H1 (cell line): ENCODE data around the gene RNF186. TPM values are rescaled to one million over a fixed set of nuclear protein-coding genes. Genes with fewer than 3 reads are reported as not detected.

Experiments used
- CTCF ChIA-PET: fragments of 300-600 bp; sonication (Branson Sonifier 250); formaldehyde crosslinking; loops from one replicate; lab custom pipeline; 2021; ENCODE audit not compliant: partially characterized antibody; lab: Charles Lee
- POLR2A ChIA-PET: fragments of 300-600 bp; sonication (Branson Sonifier 250); formaldehyde crosslinking; loops from one replicate; lab custom pipeline; 2021; ENCODE audit warnings: inconsistent platforms; ENCODE audit not compliant: partially characterized antibody; lab: Charles Lee
- DNase-seq, 2 experiments: peaks; one replicate each; pipeline versions ENCODE4 v3.0.0 to v3.0.0-alpha.2; 2010 to 2022; ENCODE audit warnings: low spot score in 2 of 2, low read depth in 1 of 2, mixed read lengths in 1 of 2
- FAIRE-seq: peaks from 2 replicates; lab custom pipeline; 2011; peaks lifted over from hg19 to GRCh38; lab: Jason Lieb, UNC
- H2AFZ ChIP-seq: 2 replicates; pipeline ENCODE4 v1.8.1; 2012; ENCODE audit warnings: low read length, inconsistent platforms
- H2AK5ac ChIP-seq: 2 replicates; pipeline ENCODE4 v1.6.1; 2013; ENCODE audit warnings: low read depth, low read length
- H2BK120ac ChIP-seq: replicated peaks from 2 replicates; pipeline ENCODE3; 2013; ENCODE audit warnings: low read depth, low read length, inconsistent platforms
- H2BK12ac ChIP-seq: 2 replicates; pipeline ENCODE4 v1.6.1; 2013; ENCODE audit warnings: low read depth, low read length
- H2BK15ac ChIP-seq: 2 replicates; pipeline ENCODE4 v1.6.1; 2013; ENCODE audit warnings: low read length
- H2BK20ac ChIP-seq: 2 replicates; pipeline ENCODE4 v1.6.1; 2013; ENCODE audit warnings: low read length
- H2BK5ac ChIP-seq: 2 replicates; pipeline ENCODE4 v1.6.1; 2013; ENCODE audit warnings: low read depth, low read length
- H3K14ac ChIP-seq: 2 replicates; pipeline ENCODE4 v1.6.1; 2013; ENCODE audit warnings: inconsistent platforms; ENCODE audit not compliant: insufficient read length
- H3K18ac ChIP-seq: 2 replicates; pipeline ENCODE4 v1.6.1; 2013; ENCODE audit warnings: low read length; ENCODE audit errors: extremely low read depth
- H3K23ac ChIP-seq: 2 replicates; pipeline ENCODE4 v1.6.1; 2013; ENCODE audit warnings: inconsistent platforms; ENCODE audit not compliant: insufficient read length
- H3K23me2 ChIP-seq: 2 replicates; pipeline ENCODE4 v1.6.1; 2013; ENCODE audit warnings: low read depth, low read length
- H3K27ac ChIP-seq: 2 replicates; pipeline ENCODE4 v1.6.1; 2011; ENCODE audit warnings: low read depth, low read length, inconsistent platforms
- H3K27me3 ChIP-seq, 4 experiments: replicated peaks in 1 of 4; 1 replicate in 1 of 4; 2 replicates in 3 of 4; pipeline versions ENCODE4 v1.6.1 to v1.8.1; 2011 to 2013; ENCODE audit warnings: low read length in 3 of 4, mild to moderate bottlenecking in 3 of 4, inconsistent platforms in 2 of 4, mixed read lengths in 2 of 4, moderate library complexity in 1 of 4; ENCODE audit not compliant: control insufficient read depth in 3 of 4, insufficient read depth in 3 of 4; ENCODE audit errors: extremely low read depth in 1 of 4
- H3K36me3 ChIP-seq, 4 experiments: 2 replicates each; pipeline versions ENCODE4 v1.6.1 to v1.8.1; 2011 to 2013; ENCODE audit warnings: mild to moderate bottlenecking in 4 of 4, low read length in 3 of 4, moderate library complexity in 2 of 4, control low read depth in 1 of 4, inconsistent platforms in 1 of 4; ENCODE audit not compliant: insufficient read depth in 4 of 4, control insufficient read depth in 2 of 4
- H3K4ac ChIP-seq: replicated peaks from 2 replicates; pipeline ENCODE3; 2013; ENCODE audit warnings: low read length, low read depth, mixed read lengths, inconsistent platforms; ENCODE audit not compliant: insufficient read length
- H3K4me1 ChIP-seq, 4 experiments: replicated peaks in 1 of 4; 1 replicate in 1 of 4; 2 replicates in 3 of 4; pipeline versions ENCODE4 v1.6.1 to v1.8.1; 2011 to 2013; ENCODE audit warnings: low read length in 3 of 4, inconsistent platforms in 2 of 4, mixed read lengths in 1 of 4; ENCODE audit not compliant: insufficient read depth in 4 of 4, control insufficient read depth in 3 of 4
- H3K4me2 ChIP-seq, 2 experiments: 2 replicates each; pipeline versions ENCODE4 v1.6.1 to v1.8.1; 2011 to 2013; ENCODE audit warnings: low read depth in 2 of 2, low read length in 2 of 2, control low read depth in 1 of 2, inconsistent platforms in 1 of 2, mild to moderate bottlenecking in 1 of 2; ENCODE audit not compliant: insufficient read depth in 1 of 2
- H3K4me3 ChIP-seq, 4 experiments: fragments of 200-600, 300-600 bp in 1 of 4; sonication (generic), shearing (Covaris generic), sonication (Bioruptor Twin) in 1 of 4; 2 replicates each; pipeline versions ENCODE4 v1.5.1 to v1.8.1; 2011 to 2016; ENCODE audit warnings: low read length in 4 of 4, low read depth in 3 of 4, control low read depth in 2 of 4, inconsistent platforms in 2 of 4, mild to moderate bottlenecking in 2 of 4, mixed read lengths in 1 of 4, moderate library complexity in 1 of 4; ENCODE audit not compliant: insufficient read depth in 2 of 4; ENCODE audit errors: extremely low read depth in 1 of 4
- H3K56ac ChIP-seq: replicated peaks from 2 replicates; pipeline ENCODE3; 2013; ENCODE audit warnings: low read depth, mild to moderate bottlenecking, mixed read lengths, low read length, inconsistent platforms; ENCODE audit not compliant: insufficient read length
- H3K79me1 ChIP-seq: 2 replicates; pipeline ENCODE4 v1.6.1; 2013; ENCODE audit warnings: low read depth, low read length, control low read depth
- H3K79me2 ChIP-seq, 2 experiments: 2 replicates each; pipeline versions ENCODE4 v1.6.1 to v1.8.1; 2012 to 2013; ENCODE audit warnings: low read length in 2 of 2, mild to moderate bottlenecking in 2 of 2, inconsistent platforms in 1 of 2; ENCODE audit not compliant: insufficient read depth in 2 of 2, control insufficient read depth in 1 of 2
- H3K9ac ChIP-seq, 4 experiments: replicated peaks in 1 of 4; 1 replicate in 1 of 4; 2 replicates in 3 of 4; pipeline versions ENCODE4 v1.6.1 to v1.8.1; 2011 to 2013; ENCODE audit warnings: low read depth in 3 of 4, low read length in 3 of 4, control low read depth in 2 of 4, mild to moderate bottlenecking in 2 of 4, moderate library complexity in 2 of 4, inconsistent platforms in 1 of 4; ENCODE audit errors: extremely low read depth in 1 of 4
- H3K9me3 ChIP-seq, 2 experiments: 2 replicates each; pipeline versions ENCODE4 v1.6.1 to v1.8.1; 2012 to 2013; ENCODE audit warnings: mild to moderate bottlenecking in 2 of 2, moderate library complexity in 2 of 2, control low read depth in 1 of 2, inconsistent platforms in 1 of 2, low read depth in 1 of 2, low read length in 1 of 2, mixed read lengths in 1 of 2; ENCODE audit not compliant: insufficient read depth in 2 of 2
- H4K20me1 ChIP-seq, 2 experiments: replicated peaks in 1 of 2; 2 replicates each; pipeline versions ENCODE3 to v1.8.1; 2011 to 2013; ENCODE audit warnings: inconsistent platforms in 2 of 2, low read length in 2 of 2, mild to moderate bottlenecking in 1 of 2; ENCODE audit not compliant: insufficient read depth in 2 of 2, control insufficient read depth in 1 of 2
- H4K5ac ChIP-seq: 2 replicates; pipeline ENCODE4 v1.6.1; 2013; ENCODE audit warnings: low read length, low read depth, mixed read lengths, inconsistent platforms; ENCODE audit not compliant: insufficient read length
- H4K8ac ChIP-seq: 2 replicates; pipeline ENCODE4 v1.8.0; 2013; ENCODE audit warnings: mild to moderate bottlenecking, moderate library complexity, low read length, inconsistent platforms; ENCODE audit not compliant: insufficient read depth; ENCODE audit errors: extremely low read depth
- H4K91ac ChIP-seq: replicated peaks from 2 replicates; pipeline ENCODE3; 2013; ENCODE audit warnings: low read length, mixed read lengths, inconsistent platforms; ENCODE audit not compliant: insufficient read length
- CBX5 ChIP-seq: fragments of 300-800, 300-1000 bp; sonication (generic); IDR thresholded peaks from 2 replicates; pipeline ENCODE4 v1.7.1; 2016; ENCODE audit warnings: antibody characterized with exemption, low read length, low read depth
- EZH2 ChIP-seq: fragments of 200-600 bp; sonication (generic); IDR thresholded peaks from 2 replicates; pipeline ENCODE4 v1.7.1; 2012; ENCODE audit warnings: low read depth, mild to moderate bottlenecking, moderate library complexity, low read length, inconsistent platforms; ENCODE audit not compliant: severe bottlenecking
- HDAC2 ChIP-seq, 2 experiments: fragments of 300-600 bp in 1 of 2; sonication (generic) in 1 of 2; IDR thresholded peaks; 2 replicates each; pipeline ENCODE4 v1.6.1; 2011 to 2012; ENCODE audit warnings: low read depth in 2 of 2, low read length in 2 of 2, mild to moderate bottlenecking in 2 of 2, moderate library complexity in 2 of 2, borderline replicate concordance in 1 of 2, inconsistent platforms in 1 of 2
- YY1 ChIP-seq: IDR thresholded peaks from 2 replicates; pipeline ENCODE4 v1.6.1; 2011; ENCODE audit warnings: low read depth, mild to moderate bottlenecking, low read length
- ZNF274 ChIP-seq: IDR thresholded peaks from 2 replicates; pipeline ENCODE4 v1.7.0; 2012; ENCODE audit warnings: low read length, borderline replicate concordance; ENCODE audit errors: extremely low read depth
- WGBS, 2 experiments: shearing (Covaris generic) in 1 of 2; methylation state at CpG; one replicate each; pipeline versions ENCODE4 v1.1.6 to v1.1.7; 2013 to 2015; ENCODE audit warnings: low lambda C conversion rate in 2 of 2, mixed read lengths in 2 of 2, inconsistent platforms in 1 of 2, low coverage in 1 of 2, missing lambda C conversion rate in 1 of 2; ENCODE audit not compliant: insufficient replicate concordance in 2 of 2, insufficient coverage in 1 of 2, insufficient read length in 1 of 2; ENCODE audit errors: extremely low coverage in 1 of 2, missing lambda C conversion rate in 1 of 2; 5-methylcytosine and 5-hydroxymethylcytosine counted together
- polyA plus RNA-seq, 7 experiments: library from polyadenylated mRNA; depleted of rRNA in 3 of 7; stranded (reverse) in 5 of 7; unstranded in 2 of 7; fragments of >200 nt in 5 of 7; fragments of 200-250 nt in 2 of 7; gene quantifications; 1 replicate in 5 of 7; 2 replicates in 1 of 7; 4 replicates in 1 of 7; pipeline versions ENCODE4 v1.2.1 to v1.2.3, GENCODE V29; 2011 to 2013; ENCODE audit warnings: missing spikeins in 2 of 7, mixed read lengths in 2 of 7
- total RNA-seq: library from RNA; stranded (reverse); fragmentation: NEBNext Ultra II Directional; extraction: Animal tissue kit (Norgen Biotek cat#: 25700); gene quantifications from 2 replicates; pipeline ENCODE4 v1.2.1, GENCODE V29; 2021

RNF186 gene
- total and polyA plus RNA-seq, 2 of the 8 experiments (the other 6 are each of a cell fraction or from before 2014, with no cell fraction given), result not detected

DNA sequence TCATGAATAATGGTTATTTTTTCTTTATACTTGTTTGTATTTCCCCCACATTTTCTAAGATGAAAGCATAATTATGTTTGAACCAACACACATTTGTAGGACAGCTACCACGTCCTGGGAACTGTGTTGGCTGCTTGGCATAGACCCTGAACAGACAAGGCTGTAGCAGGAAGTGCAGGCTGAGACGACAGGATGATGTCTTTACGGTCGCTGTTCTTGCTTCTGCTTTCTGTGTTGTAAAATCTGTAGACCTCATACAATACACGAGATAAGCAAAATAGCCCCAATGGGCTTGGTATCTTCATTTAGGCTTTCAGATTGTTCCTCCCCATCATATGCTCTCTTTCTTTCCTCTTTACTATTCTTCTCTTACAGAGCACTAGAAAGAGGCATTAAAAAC lies 43.8 kb upstream of the RNF186 start:
- H3K4me1 ChIP-seq, result no peaks in the 10 kb centered on the region
- no peak overlapping the region for H3K9ac ChIP-seq
- no peak overlapping the region for H3K27ac ChIP-seq
- POLR2A ChIA-PET, result no interaction called here
- no peaks in the 10 kb centered on the region for H3K79me1 ChIP-seq
- no peak overlapping the region for H2BK20ac ChIP-seq
- H3K18ac ChIP-seq, result no peak overlapping the region
- H2BK12ac ChIP-seq, result no peak overlapping the region
- no peaks in the 10 kb centered on the region for H3K9me3 ChIP-seq
- TF ChIP-seq CBX5 (no peak), ZNF274 (no peak), HDAC2 (IDR thresholded peaks at IDR 0.05; ENCODE audit: borderline replicate concordance in 1 of 2, low read depth in 2 of 2, low read length in 2 of 2) (no peak), EZH2 (no peak), YY1 (no peak)
- no peak overlapping the region for H3K4ac ChIP-seq
- no peak overlapping the region for H2BK120ac ChIP-seq
- no peak overlapping the region for H4K5ac ChIP-seq
- no peak overlapping the region for H3K56ac ChIP-seq
- H2BK5ac ChIP-seq, result no peak overlapping the region
- DNase-seq (no peak), FAIRE-seq (peak; percentile 24)
- H4K8ac ChIP-seq, result no peak overlapping the region
- CTCF ChIA-PET, result interaction anchor here (0.9 to 1.2 kb wide), 2 partner anchors 325 to 499 kb away, joined by 3 read pairs; no protein-coding TSS in a partner anchor
- H3K14ac ChIP-seq, result no peak overlapping the region
- no peaks in the 10 kb centered on the region for H4K20me1 ChIP-seq
- no peak overlapping the region for H2AK5ac ChIP-seq
- H2AFZ ChIP-seq, result no peak overlapping the region
- no peak overlapping the region for H3K4me3 ChIP-seq
- no peaks in the 10 kb centered on the region for H3K79me2 ChIP-seq
- no peaks in the 10 kb centered on the region for H3K23me2 ChIP-seq
- 77% methylated on average over 5 of the region's 5 CpGs; no CpG with 5 or more reads in 1 of the 2 experiments for WGBS, 2 experiments
- H3K27me3 ChIP-seq, result no peaks in the 10 kb centered on the region
- no peak overlapping the region for H4K91ac ChIP-seq
- H3K23ac ChIP-seq, result no peak overlapping the region
- no peaks in the 10 kb centered on the region for H3K36me3 ChIP-seq
- no peak overlapping the region for H3K4me2 ChIP-seq
- no peak overlapping the region for H2BK15ac ChIP-seq
